Loucy (cell line): ENCODE results near the gene REXO5.

Source experiments
- EZH2phosphoT487 ChIP-seq: fragments of 200-600 bp; IDR thresholded peaks from 2 replicates; pipeline ENCODE4 v1.6.1; 2018; ENCODE audit warnings: antibody characterized with exemption, mild to moderate bottlenecking, moderate library complexity, borderline replicate concordance
- TF ChIP-seq, protein P1 (sequence below): fragments of 200-600 bp; sonication (generic); conservative IDR thresholded peaks from 2 replicates; pipeline ENCODE4 v1.5.1; 2014; ENCODE audit warnings: mild to moderate bottlenecking, antibody characterized with exemption, low read length

DNA sequence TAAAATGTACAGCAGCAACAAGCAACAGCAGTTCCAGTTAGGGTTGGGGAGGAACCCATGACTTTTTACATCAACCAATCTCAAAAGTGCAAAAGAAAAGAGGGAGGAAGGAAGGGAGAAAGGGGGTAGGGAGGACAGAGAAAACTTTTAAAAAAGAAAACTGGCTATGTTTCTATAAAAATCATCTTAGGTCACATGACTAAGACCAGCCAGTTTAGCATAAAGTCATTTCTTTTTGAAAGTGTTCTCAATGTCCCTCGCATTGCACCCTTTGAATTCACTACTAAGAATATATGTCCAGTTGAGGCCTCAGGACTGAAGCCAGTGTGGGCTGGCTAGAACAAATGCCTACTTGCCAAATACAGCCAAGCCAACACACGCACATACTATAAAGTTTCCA, 64.9 kb downstream of the REXO5 start:
- no peak for TF ChIP-seq EZH2phosphoT487
- TF ChIP-seq, protein P1, sequence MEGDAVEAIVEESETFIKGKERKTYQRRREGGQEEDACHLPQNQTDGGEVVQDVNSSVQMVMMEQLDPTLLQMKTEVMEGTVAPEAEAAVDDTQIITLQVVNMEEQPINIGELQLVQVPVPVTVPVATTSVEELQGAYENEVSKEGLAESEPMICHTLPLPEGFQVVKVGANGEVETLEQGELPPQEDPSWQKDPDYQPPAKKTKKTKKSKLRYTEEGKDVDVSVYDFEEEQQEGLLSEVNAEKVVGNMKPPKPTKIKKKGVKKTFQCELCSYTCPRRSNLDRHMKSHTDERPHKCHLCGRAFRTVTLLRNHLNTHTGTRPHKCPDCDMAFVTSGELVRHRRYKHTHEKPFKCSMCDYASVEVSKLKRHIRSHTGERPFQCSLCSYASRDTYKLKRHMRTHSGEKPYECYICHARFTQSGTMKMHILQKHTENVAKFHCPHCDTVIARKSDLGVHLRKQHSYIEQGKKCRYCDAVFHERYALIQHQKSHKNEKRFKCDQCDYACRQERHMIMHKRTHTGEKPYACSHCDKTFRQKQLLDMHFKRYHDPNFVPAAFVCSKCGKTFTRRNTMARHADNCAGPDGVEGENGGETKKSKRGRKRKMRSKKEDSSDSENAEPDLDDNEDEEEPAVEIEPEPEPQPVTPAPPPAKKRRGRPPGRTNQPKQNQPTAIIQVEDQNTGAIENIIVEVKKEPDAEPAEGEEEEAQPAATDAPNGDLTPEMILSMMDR = no peak
